ENCODE measurements around the gene BICC1.

DNA sequence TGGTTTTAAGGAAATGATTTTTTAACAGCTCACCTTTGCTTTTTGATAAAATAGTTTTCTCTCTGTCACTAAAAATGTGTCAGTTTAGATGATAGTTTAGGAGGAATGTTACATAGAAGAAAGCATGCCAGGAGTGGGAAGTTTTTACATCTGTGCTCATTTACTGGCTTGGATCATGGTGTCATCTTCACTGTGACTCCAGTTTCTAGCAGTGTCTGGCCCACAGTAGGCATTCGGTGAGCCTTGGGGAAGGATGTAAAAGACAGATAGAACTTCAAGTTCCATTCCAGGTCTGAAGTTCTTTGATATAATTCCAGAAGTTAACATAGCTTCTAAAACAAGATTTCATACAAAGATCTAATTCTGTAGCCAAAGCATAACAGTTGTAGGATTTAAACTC is 259.2 kb downstream of the BICC1 start:
- no peak for TF ChIP-seq POLR2A (IDR thresholded peaks at IDR 0.05; ENCODE audit: low read depth, low read length)
- no peak for TF ChIP-seq RCOR1 (IDR thresholded peaks at IDR 0.05; ENCODE audit: insufficient replicate concordance, low read length)
- TF ChIP-seq CHD1 (IDR thresholded peaks at IDR 0.05; ENCODE audit: low read depth, low read length) = no peak
- TF ChIP-seq RFX5 (IDR thresholded peaks at IDR 0.05; ENCODE audit: low read depth, low read length) = no peak
- TF ChIP-seq MAFK (IDR thresholded peaks at IDR 0.05; ENCODE audit: low read depth, low read length) = no peak
- TF ChIP-seq, protein P1, sequence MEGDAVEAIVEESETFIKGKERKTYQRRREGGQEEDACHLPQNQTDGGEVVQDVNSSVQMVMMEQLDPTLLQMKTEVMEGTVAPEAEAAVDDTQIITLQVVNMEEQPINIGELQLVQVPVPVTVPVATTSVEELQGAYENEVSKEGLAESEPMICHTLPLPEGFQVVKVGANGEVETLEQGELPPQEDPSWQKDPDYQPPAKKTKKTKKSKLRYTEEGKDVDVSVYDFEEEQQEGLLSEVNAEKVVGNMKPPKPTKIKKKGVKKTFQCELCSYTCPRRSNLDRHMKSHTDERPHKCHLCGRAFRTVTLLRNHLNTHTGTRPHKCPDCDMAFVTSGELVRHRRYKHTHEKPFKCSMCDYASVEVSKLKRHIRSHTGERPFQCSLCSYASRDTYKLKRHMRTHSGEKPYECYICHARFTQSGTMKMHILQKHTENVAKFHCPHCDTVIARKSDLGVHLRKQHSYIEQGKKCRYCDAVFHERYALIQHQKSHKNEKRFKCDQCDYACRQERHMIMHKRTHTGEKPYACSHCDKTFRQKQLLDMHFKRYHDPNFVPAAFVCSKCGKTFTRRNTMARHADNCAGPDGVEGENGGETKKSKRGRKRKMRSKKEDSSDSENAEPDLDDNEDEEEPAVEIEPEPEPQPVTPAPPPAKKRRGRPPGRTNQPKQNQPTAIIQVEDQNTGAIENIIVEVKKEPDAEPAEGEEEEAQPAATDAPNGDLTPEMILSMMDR (conservative IDR thresholded peaks at IDR 0.05; ENCODE audit: low read depth, low read length) = no peak
- TF ChIP-seq FOS (IDR thresholded peaks at IDR 0.05; ENCODE audit: low read depth, low read length) = no peak
- TF ChIP-seq MAZ (IDR thresholded peaks at IDR 0.05; ENCODE audit: borderline replicate concordance, low read depth, low read length) = no peak
- no peak for TF ChIP-seq SMC3 (IDR thresholded peaks at IDR 0.05; ENCODE audit: low read depth, low read length)

All from IMR-90 (cell line).